ENCODE measurements around the gene NFIC. TPM values are rescaled to one million over a fixed set of nuclear protein-coding genes. Genes with fewer than 3 reads are reported as not detected.
A peak's percentile ranks its signal among the peaks of the same experiment; 100 is the strongest.

The NFIC gene
- polyA plus RNA-seq, 1 of the 3 experiments (the other 2 are of a cell fraction): 7.2 TPM

DNA sequence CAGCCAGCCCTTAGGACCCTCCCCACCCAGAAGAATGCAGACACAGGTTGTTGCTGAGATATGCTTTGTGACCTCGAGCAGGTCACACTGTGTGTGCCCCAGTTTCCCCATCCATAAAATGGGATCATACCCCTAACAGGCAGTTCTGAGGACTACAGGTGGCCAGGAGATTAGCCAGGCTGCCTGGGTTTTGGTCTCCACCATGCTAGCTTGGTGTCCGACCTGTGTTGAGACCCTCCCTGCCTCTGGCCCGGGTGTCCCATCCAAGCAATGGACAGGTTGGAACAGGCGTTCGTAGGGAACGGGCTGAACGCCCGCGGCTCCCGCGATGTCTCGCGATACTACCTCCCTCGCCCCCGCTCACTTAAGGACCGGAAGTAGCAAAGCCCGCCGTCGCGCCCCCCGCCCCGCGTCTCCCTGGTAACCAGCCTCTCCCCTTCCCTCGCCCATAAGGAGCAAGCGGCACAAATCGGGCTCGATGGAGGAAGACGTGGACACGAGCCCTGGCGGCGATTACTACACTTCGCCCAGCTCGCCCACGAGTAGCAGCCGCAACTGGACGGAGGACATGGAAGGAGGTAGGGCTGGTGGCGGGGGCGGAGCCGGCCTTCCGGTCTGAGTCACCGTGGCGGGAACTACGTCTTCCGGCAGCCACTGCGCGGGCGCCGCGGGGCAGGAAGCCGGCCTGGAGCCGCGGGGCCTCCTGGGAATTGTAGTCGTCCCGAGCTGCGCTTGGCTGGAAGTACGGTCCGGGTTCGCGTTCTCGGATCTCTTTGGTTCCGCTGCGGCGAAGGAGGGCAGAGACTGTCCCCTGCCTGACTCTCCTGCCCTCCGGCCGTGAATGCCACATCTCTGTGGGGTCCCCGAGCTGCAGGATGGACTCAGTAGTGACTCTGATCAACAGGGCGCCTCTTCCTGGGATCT lies 68.5 kb downstream of the NFIC start:
- DNase-seq: peak; percentile 97
- WGBS (ENCODE audit: low lambda C conversion rate): 11% methylated on average over 15 of the region's 67 CpGs
- POLR2A ChIA-PET: interaction anchor here (1.6 kb wide), 1 partner anchor 12 kb away, joined by 5 read pairs; no protein-coding TSS in a partner anchor
- Histone ChIP-seq H3K79me2 (ENCODE audit: insufficient read depth) (peaks cover 41% of the 10 kb centered on the region), H3K9me2 (no peaks in the 10 kb centered on the region), H3K36me3 (replicated peaks in 1 of 2; ENCODE audit: control insufficient read depth in 1 of 2, insufficient read depth in 2 of 2, low read length in 1 of 2) (peaks cover 15 to 24% of the 10 kb centered on the region in 2 experiments), H3K27ac (ENCODE audit: low read depth in 2 of 2, low read length in 1 of 2) (peak overlapping the region; percentile 91 to 95), H3K27me3 (ENCODE audit: insufficient read depth) (no peaks in the 10 kb centered on the region), H2AFZ (ENCODE audit: low read depth) (peak overlapping the region; percentile 89), H3F3A (replicated peaks; ENCODE audit: insufficient read depth) (no peaks in the 10 kb centered on the region), H3K4me1 (ENCODE audit: control insufficient read depth in 1 of 2, insufficient read depth in 2 of 2, low read depth in 1 of 2, low read length in 1 of 2) (peaks cover 0 to 8% of the 10 kb centered on the region in 2 experiments; a peak in 1 of 4 replicates), H3K9me3 (no peaks in the 10 kb centered on the region), H3K4me3 (ENCODE audit: low read depth in 2 of 2, low read length in 1 of 2) (peak overlapping the region; percentile 48 to 58), H3K9ac (peak overlapping the region; percentile 63; the same call in 1 of the 2 replicates), H4K20me1 (ENCODE audit: insufficient read depth) (peaks cover 3% of the 10 kb centered on the region; the same call in 1 of the 2 replicates), H3K4me2 (peak overlapping the region; percentile 79)
- TF ChIP-seq TCF12 (IDR thresholded peaks at IDR 0.05) (no peak; the same call in 1 of the 2 replicates), POLR2AphosphoS5 (IDR thresholded peaks at IDR 0.05; ENCODE audit: low read depth, low read length) (peak; percentile 62), EZH2phosphoT487 (IDR thresholded peaks at IDR 0.05; ENCODE audit: borderline replicate concordance, low read depth) (no peak), RAD21 (IDR thresholded peaks at IDR 0.05; ENCODE audit: low read length) (no peak), ELF1 (IDR thresholded peaks at IDR 0.05) (peak; percentile 89), FOSL2 (IDR thresholded peaks at IDR 0.05; ENCODE audit: borderline replicate concordance, low read depth) (peak; percentile 90), JUND (IDR thresholded peaks at IDR 0.05) (peak; percentile 73; the same call in 1 of the 2 replicates), RFX5 (IDR thresholded peaks at IDR 0.05; ENCODE audit: low read length) (no peak), YY1 (IDR thresholded peaks at IDR 0.05; ENCODE audit: low read depth) (peak; percentile 68), CHD2 (IDR thresholded peaks at IDR 0.05; ENCODE audit: low read length, partially characterized antibody) (peak; percentile 98), NRF1 (IDR thresholded peaks at IDR 0.05; ENCODE audit: low read depth, low read length) (peak; percentile 56; the same call in 1 of the 2 replicates), MEF2A (IDR thresholded peaks at IDR 0.05; ENCODE audit: borderline replicate concordance, low read depth) (no peak), MXI1 (IDR thresholded peaks at IDR 0.05; ENCODE audit: low read depth, low read length) (peak; percentile 85), EP300 (IDR thresholded peaks at IDR 0.05; ENCODE audit: borderline replicate concordance in 1 of 2, low read depth in 1 of 2, low read length in 1 of 2) (no peak; a peak in 1 of 4 replicates), SIN3A (IDR thresholded peaks at IDR 0.05; ENCODE audit: borderline replicate concordance, low read depth, low read length) (peak; percentile 7; the same call in 1 of the 2 replicates), GABPA (IDR thresholded peaks at IDR 0.05; ENCODE audit: low read depth) (peak; percentile 93), FOXJ3 (CRISPR knock-in tag; IDR thresholded peaks at IDR 0.05) (no peak; the same call in 1 of the 2 replicates)
- TF ChIP-seq, protein P1, sequence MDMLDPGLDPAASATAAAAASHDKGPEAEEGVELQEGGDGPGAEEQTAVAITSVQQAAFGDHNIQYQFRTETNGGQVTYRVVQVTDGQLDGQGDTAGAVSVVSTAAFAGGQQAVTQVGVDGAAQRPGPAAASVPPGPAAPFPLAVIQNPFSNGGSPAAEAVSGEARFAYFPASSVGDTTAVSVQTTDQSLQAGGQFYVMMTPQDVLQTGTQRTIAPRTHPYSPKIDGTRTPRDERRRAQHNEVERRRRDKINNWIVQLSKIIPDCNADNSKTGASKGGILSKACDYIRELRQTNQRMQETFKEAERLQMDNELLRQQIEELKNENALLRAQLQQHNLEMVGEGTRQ (IDR thresholded peaks at IDR 0.05; ENCODE audit: borderline replicate concordance, low read depth, low read length): no peak
- TF ChIP-seq, protein P2, sequence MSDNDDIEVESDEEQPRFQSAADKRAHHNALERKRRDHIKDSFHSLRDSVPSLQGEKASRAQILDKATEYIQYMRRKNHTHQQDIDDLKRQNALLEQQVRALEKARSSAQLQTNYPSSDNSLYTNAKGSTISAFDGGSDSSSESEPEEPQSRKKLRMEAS (IDR thresholded peaks at IDR 0.05; ENCODE audit: low read depth): peak; percentile 91
- TF ChIP-seq, protein P3, sequence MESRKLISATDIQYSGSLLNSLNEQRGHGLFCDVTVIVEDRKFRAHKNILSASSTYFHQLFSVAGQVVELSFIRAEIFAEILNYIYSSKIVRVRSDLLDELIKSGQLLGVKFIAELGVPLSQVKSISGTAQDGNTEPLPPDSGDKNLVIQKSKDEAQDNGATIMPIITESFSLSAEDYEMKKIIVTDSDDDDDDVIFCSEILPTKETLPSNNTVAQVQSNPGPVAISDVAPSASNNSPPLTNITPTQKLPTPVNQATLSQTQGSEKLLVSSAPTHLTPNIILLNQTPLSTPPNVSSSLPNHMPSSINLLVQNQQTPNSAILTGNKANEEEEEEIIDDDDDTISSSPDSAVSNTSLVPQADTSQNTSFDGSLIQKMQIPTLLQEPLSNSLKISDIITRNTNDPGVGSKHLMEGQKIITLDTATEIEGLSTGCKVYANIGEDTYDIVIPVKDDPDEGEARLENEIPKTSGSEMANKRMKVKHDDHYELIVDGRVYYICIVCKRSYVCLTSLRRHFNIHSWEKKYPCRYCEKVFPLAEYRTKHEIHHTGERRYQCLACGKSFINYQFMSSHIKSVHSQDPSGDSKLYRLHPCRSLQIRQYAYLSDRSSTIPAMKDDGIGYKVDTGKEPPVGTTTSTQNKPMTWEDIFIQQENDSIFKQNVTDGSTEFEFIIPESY (IDR thresholded peaks at IDR 0.05; ENCODE audit: borderline replicate concordance, low read depth): peak; percentile 94
- TF ChIP-seq, protein P4, sequence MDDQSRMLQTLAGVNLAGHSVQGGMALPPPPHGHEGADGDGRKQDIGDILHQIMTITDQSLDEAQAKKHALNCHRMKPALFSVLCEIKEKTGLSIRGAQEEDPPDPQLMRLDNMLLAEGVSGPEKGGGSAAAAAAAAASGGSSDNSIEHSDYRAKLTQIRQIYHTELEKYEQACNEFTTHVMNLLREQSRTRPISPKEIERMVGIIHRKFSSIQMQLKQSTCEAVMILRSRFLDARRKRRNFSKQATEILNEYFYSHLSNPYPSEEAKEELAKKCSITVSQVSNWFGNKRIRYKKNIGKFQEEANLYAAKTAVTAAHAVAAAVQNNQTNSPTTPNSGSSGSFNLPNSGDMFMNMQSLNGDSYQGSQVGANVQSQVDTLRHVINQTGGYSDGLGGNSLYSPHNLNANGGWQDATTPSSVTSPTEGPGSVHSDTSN (IDR thresholded peaks at IDR 0.05): no peak
- CTCF ChIA-PET: interaction anchor here (0.7 kb wide), 1 partner anchor 22 kb away, joined by 3 read pairs; no protein-coding TSS in a partner anchor

All from SK-N-SH (cell line).